HG02973 (cell line): Measurements from ENCODE around the gene CFAP92.

ENCODE experiments used
- ATAC-seq: cut with Tn5 transposase; IDR thresholded peaks from one replicate; pipeline ENCODE4 v1.9.1; 2021; ENCODE audit warnings: moderate library complexity; ENCODE audit not compliant: unreplicated experiment

The CFAP92 gene

DNA sequence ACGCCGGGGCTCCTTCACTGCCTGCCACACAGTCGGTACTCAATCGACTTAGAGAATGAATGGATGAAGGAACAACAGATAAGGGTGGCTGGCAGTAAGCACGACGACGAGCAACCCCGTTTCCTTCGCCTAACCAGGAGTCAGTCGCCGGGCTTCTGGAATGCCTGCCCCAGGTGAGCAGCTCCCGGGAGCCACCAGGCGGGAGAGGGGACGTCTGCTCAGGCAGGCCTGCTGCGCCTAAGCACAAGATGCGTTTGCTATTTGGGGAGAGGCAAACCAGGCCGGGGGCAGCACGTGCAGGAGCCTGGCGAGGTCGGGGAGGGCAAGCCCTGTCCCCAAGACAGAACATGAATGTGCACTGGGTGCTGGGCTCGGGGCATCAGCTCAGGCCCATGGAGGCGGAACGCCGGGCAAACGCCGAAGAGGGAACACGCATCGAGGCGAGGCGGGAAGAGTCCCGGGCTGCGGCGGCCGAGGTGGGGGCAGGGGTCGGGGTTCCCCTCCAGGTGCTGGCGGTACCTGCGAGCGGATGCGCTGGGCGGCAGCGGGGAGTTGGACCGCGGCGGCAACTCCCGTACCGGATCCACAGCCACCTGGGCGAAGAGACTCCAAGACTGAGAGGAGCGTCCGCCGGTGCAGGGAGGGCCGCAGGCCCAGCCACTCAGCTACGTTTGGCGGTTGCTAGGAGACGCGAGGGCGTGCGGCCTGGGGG, at the start of gene CFAP92:
Gene CFAP92 (minus strand): TSS at position 616 of the 712 bp plus-strand sequence. CDS start 772 bp downstream, outside the sequence.
- peak; percentile 89 for ATAC-seq

DNA sequence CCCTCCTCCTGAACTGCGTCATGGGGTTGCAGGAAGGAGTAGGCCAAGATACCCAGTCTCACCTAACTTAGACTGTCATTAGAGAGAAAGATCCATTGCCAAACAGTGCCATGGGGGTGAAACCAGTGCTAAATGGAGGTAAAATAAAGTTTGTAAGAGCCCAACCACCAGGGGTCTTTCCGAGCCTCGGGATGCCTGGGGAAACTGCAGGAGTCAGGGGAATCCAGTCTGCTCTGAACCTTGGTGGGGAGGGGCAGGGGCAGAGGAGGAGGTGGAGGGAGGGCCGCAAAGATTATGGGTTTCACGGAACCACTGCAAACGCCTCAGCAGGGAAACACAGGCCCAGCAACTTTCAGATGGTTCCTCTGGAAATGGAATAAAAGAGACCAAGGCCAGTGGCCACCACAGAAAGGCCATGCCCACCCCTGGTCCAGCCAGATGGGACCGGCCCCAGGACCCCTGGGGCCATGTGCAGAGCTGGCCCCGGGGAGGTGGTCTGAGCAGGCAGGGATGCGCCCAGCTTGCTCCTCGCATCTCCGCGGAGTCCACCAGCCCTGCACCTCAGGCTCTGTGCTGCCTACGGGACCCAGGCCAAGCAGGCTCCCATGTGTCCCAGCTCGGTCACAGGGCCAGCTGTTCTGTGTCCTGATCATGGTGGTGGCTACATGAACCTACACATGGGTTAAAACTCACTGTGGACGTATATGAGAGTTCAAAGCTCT, 46.9 kb upstream of the CFAP92 start:
- ATAC-seq, result no peak

DNA sequence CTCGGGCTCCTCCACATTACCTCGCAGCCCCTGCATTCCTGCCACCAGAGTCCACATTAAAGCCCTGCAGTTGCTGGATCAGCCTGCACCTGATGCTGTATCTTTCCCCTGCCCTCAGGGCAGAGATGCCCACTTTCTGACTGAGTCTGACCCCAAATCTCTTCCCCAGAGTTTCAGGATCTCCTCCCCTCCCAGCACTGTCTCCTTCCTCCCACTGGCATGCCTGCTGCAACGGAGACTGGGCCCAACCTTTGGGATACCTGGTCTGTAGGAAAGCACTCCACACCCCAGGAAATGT, 46.1 kb upstream of the CFAP92 start:
- no peak for ATAC-seq

DNA sequence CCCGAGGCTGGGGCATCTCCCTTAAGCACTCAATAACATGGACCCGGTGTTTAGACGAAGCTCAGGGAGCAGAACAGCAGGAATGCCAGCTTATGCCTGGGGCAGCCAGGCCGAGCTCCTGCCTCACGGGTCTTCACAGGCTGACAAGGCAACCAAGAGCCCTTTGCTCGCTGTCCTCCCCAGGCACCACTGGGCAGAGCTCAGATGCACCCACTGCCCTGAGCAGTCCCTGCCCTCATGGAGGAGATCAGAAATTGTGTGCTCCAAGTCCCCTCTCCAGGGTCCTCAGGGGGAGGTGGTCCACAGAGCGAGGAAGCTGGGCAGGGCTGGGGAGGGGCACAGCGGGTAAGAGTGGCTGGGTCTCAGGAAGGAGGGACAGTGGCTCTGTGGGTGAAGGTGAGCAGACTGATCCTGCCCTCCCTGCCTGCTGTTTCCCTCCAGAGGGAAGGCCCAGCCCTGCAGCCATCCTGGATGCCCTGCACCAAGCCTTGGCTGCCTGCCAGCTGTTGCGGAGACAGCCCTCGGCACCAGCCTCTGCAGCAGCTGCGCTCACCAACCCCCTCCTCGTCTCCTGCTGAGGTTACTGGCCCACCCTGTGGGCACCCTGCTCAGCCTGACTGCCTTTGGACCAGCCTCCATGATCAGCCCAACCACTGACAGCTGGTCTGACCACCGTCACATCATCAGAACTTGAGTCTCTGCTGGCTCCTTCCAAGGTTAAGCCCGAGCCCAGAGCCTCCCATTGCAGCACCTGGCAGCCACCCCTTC, 45.6 kb upstream of the CFAP92 start:
- ATAC-seq, result no peak

DNA sequence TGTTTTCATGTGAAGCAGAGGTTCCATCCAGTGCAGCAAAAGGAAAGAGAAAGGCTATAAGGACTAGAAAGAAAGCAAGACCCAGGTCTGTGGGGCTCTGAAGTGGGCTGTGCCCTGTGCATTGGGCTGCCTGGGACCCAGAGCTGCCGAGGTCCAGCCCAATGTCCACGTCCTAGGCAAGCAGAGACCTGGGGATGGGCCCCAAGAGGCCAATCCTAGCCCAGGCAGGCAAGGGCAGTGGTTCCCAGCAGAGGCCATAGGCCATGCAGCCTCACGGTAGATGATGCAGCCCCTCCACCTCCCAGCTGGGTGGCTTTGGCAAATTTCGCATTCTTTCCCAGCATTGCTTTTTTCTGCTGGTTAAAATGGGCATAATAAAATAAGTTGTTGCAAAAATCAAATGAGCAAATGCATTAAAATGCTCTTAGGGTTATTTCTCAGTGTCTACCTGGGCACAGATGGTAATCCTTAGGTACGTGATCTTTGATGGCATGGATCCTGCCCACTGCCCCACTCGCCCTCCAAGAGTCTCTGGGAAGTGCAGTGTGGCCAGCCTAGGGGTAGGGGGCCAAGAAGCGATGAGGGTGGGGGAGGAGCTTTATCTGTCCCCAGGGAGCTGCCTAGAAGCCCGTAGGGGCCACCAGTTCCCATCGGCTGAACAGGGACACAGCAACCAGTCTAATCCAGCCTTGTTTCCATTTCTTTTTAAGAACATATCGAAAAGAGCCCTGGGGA, 44.4 kb upstream of the CFAP92 start:
- no peak for ATAC-seq

GRCh38 chr3:129037093-129037419, 43.2 kb upstream of the CFAP92 start:
- ATAC-seq, result no peak

- ATAC-seq, result no peak
Observed at GRCh38 chr3:129036222-129037092, 42.6 kb upstream of the CFAP92 start.

DNA sequence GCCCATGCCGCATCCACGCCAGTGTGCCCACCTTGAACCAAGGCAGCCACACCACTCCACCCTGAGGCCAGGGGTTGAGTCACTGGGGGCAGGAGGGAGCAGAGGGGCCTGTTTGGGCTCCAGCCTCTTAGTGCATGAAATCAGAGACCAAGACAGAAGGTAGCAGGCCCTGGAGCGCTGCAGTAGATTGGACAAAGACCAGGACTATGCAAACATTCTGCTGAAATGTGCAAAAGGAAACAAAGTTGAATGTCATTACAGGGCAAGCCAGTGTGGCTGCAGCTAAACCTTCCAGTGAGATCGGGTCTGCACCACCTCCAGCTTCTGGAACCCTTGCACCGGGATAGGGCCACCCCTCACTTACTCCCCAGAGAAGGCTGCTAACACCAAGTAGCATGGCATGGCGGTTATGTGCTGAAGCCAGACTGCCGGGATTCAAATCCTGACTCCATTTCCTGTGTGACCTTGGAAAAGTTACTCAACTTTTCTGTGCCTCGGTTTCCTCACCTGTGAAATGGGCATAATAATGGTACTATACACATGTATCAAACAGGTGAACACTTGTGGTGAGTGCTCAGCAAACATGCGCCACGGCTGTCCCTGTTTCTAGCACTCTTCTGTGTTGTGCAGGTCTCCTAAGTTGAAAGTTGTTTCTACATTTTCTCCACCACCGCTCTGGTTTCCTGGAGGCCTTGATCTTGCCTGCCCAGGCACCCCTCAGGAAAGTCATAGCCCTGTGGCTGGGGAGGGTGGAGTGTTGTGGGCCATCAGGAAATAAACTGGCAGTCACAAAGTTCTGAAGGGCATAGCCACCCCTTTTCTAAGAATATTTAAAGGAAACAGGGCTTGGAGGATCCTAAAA, 41.7 kb upstream of the CFAP92 start:
- ATAC-seq, result no peak

GRCh38 chr3:129034642-129035041, 40.8 kb upstream of the CFAP92 start:
- no peak for ATAC-seq

GRCh38 chr3:129033633-129034321, 39.9 kb upstream of the CFAP92 start:
- no peak for ATAC-seq

GRCh38 chr3:129033151-129033550, 39.3 kb upstream of the CFAP92 start:
- no peak for ATAC-seq

GRCh38 chr3:129032716-129033115, 38.8 kb upstream of the CFAP92 start:
- no peak for ATAC-seq

GRCh38 chr3:129031476-129032215, 37.8 kb upstream of the CFAP92 start:
- no peak for ATAC-seq

DNA sequence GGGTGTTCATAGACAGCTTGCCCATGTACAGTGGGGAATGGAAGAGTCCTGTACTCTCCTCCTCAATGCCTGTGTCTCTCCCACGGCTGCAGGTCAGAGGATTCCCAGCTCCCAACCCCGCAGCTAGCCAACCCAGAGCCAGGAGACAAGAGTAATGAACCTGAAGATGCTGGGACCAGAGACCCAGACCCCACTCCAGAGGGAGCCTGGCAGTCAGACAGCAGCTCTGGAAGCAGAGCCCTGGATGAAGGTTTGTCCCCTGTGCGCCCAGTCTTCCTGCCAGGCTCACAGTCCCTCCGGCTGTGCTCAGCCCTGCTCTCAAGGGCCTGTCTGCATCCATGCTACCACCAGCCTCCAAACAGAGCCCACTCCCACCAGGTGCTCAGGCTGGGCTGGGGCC, 36.7 kb upstream of the CFAP92 start:
- no peak for ATAC-seq

DNA sequence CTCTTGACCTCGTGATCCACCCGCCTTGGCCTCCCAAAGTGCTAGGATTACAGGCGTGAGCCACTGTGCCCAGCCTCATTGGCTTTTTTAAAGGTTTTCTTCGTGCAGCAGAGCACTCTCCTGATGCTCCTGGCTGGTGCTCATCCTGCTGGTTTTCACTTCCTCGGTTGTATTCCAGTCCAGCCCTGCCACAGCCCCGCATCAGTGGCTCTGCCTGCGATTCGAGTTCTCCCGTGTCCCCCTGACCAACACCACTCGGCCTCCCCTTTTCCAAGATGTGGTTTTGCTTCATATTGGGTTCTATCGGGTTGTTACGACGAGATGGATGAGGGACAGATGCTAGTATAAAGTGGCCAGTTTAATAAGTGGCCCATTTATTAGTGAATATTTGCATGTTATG, 35.0 kb upstream of the CFAP92 start:
- ATAC-seq, result no peak

DNA sequence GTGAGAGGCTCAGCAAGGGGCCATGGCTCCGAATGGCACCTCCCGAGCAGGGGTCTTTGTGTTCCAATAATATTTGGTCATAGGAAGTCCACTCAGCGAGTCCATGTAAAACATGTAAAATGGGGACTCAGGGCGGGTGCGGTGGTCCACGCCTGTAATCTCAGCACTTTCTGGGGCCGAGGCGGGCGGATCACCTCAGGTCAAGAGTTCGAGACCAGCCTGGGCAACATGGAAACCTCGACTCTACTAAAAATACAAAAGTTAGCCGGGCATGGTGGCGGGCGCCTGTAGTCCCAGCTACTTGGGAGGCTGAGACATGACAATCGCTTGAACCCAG, 33.6 kb upstream of the CFAP92 start:
- no peak for ATAC-seq

GRCh38 chr3:129026728-129027543, 33.1 kb upstream of the CFAP92 start:
- peak; percentile 97 for ATAC-seq
